ENCODE results near the gene C4B.
"Not testable (repeated sequence)": the region's sequence is repeated elsewhere in the genome, so short reads cannot be mapped to it uniquely, and the experiment has no call there.

C4B gene

GRCh38 chr6:32047855-32048766 is 33.5 kb downstream of the C4B start:
- no peak overlapping the region for H3K4me3 ChIP-seq (IDR thresholded peaks at IDR 0.05; ENCODE audit: insufficient read depth, low read depth, low read length)
- no peaks in the 10 kb centered on the region for H3K79me2 ChIP-seq (ENCODE audit: insufficient read depth, low read depth)
- no peak overlapping the region for H3K4me2 ChIP-seq
- peak; percentile 69 for TF ChIP-seq CTCF (conservative IDR thresholded peaks at IDR 0.05; ENCODE audit: low read depth, low read length)
- no peak overlapping the region for H3K27ac ChIP-seq
- H2AFZ ChIP-seq (ENCODE audit: low read depth): 0 out of 2 replicates have a peak overlapping the region, but pooled peaks have one; percentile 18
- no peaks in the 10 kb centered on the region for H3K36me3 ChIP-seq (ENCODE audit: insufficient read depth)
- no peaks in the 10 kb centered on the region for H4K20me1 ChIP-seq (ENCODE audit: insufficient read depth)
- no peaks in the 10 kb centered on the region for H3K4me1 ChIP-seq (ENCODE audit: low read depth, poor library complexity, severe bottlenecking)
- peaks cover 56% of the 10 kb centered on the region for H3K27me3 ChIP-seq (ENCODE audit: insufficient read depth, low read depth)
- no peak overlapping the region for H3K9ac ChIP-seq

GRCh38 chr6:32049149-32049548 is 34.6 kb downstream of the C4B start:
- H3K4me2 ChIP-seq; H3K79me2 ChIP-seq (ENCODE audit: insufficient read depth, low read depth); H3K4me1 ChIP-seq (ENCODE audit: low read depth, poor library complexity, severe bottlenecking); H3K4me3 ChIP-seq (IDR thresholded peaks at IDR 0.05; ENCODE audit: insufficient read depth, low read depth, low read length); H2AFZ ChIP-seq (ENCODE audit: low read depth); H3K36me3 ChIP-seq (ENCODE audit: insufficient read depth); H3K27ac ChIP-seq; H3K9ac ChIP-seq; H4K20me1 ChIP-seq (ENCODE audit: insufficient read depth): not testable (repeated sequence)
- H3K27me3 ChIP-seq (ENCODE audit: insufficient read depth, low read depth): peaks cover 58% of the 10 kb centered on the region

GRCh38 chr6:32049736-32050135 is 35.1 kb downstream of the C4B start:
- H3K27me3 ChIP-seq (ENCODE audit: insufficient read depth, low read depth): peaks cover 64% of the 10 kb centered on the region
- not testable (repeated sequence) for H3K4me2 ChIP-seq; H3K9ac ChIP-seq; H3K79me2 ChIP-seq (ENCODE audit: insufficient read depth, low read depth); H2AFZ ChIP-seq (ENCODE audit: low read depth); H3K36me3 ChIP-seq (ENCODE audit: insufficient read depth); H4K20me1 ChIP-seq (ENCODE audit: insufficient read depth); H3K27ac ChIP-seq; H3K4me1 ChIP-seq (ENCODE audit: low read depth, poor library complexity, severe bottlenecking); H3K4me3 ChIP-seq (IDR thresholded peaks at IDR 0.05; ENCODE audit: insufficient read depth, low read depth, low read length)

- no peaks in the 10 kb centered on the region for H4K20me1 ChIP-seq (ENCODE audit: insufficient read depth)
- H3K4me3 ChIP-seq (IDR thresholded peaks at IDR 0.05; ENCODE audit: insufficient read depth, low read depth, low read length): no peak overlapping the region
- H3K4me2 ChIP-seq: no peak overlapping the region
- no peak overlapping the region for H3K9ac ChIP-seq
- H3K79me2 ChIP-seq (ENCODE audit: insufficient read depth, low read depth): no peaks in the 10 kb centered on the region
- peaks cover 72% of the 10 kb centered on the region for H3K27me3 ChIP-seq (ENCODE audit: insufficient read depth, low read depth)
- no peak overlapping the region for H2AFZ ChIP-seq (ENCODE audit: low read depth)
- no peaks in the 10 kb centered on the region for H3K4me1 ChIP-seq (ENCODE audit: low read depth, poor library complexity, severe bottlenecking)
- no peak overlapping the region for H3K27ac ChIP-seq
- H3K36me3 ChIP-seq (ENCODE audit: insufficient read depth): no peaks in the 10 kb centered on the region
- no peak for TF ChIP-seq CTCF (conservative IDR thresholded peaks at IDR 0.05; ENCODE audit: low read depth, low read length)
These were observed 36.0 kb downstream of the C4B start for GRCh38 chr6:32050562-32050961.

DNA sequence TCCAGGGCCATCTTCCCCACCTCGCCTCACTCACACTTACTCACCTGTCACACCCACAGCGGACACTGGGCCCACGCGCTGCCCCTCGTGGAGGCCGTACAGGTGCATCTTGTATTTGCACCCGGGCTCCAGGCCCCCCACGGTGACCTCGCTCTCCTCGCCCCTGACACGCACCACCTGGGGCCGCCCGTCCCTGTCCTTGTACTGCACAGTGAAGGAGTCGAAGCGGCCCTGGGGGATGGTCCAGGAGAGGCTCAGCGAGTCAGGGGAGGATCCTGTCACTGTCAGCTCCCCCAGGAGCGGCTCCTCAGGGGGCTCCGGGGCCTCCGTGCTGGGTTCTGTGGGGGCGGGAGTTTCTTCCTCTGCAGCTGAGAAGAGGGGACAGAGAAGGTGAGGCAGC is 38.0 kb downstream of the C4B start:
- H3K79me2 ChIP-seq (ENCODE audit: insufficient read depth, low read depth); H3K27ac ChIP-seq; H3K4me2 ChIP-seq; H3K9ac ChIP-seq; H3K4me1 ChIP-seq (ENCODE audit: low read depth, poor library complexity, severe bottlenecking); H3K4me3 ChIP-seq (IDR thresholded peaks at IDR 0.05; ENCODE audit: insufficient read depth, low read depth, low read length); H2AFZ ChIP-seq (ENCODE audit: low read depth); H4K20me1 ChIP-seq (ENCODE audit: insufficient read depth); H3K36me3 ChIP-seq (ENCODE audit: insufficient read depth): not testable (repeated sequence)
- peaks cover 72% of the 10 kb centered on the region for H3K27me3 ChIP-seq (ENCODE audit: insufficient read depth, low read depth)

DNA sequence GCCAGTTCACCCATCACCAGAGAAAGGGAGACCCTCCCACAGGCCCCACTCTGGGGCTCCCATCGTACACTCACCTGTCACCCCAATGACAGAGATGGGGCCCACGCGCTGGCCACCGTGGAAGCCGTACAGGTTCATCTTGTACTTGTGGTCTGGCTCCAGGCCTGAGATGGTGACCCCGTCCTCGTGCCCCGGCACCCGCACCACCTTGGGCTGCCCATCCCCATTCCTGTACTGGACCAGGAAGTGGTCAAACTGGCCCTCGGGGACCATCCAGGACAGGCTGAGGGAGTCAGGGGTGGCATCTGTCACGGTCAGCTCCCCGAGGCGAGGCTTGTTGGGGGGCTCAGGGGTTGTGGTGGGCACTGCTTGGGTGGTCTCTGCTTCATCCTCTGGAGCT is 38.7 kb downstream of the C4B start:
- H3K4me3 ChIP-seq (IDR thresholded peaks at IDR 0.05; ENCODE audit: insufficient read depth, low read depth, low read length); H3K4me2 ChIP-seq; H3K9ac ChIP-seq; H2AFZ ChIP-seq (ENCODE audit: low read depth); H4K20me1 ChIP-seq (ENCODE audit: insufficient read depth); H3K79me2 ChIP-seq (ENCODE audit: insufficient read depth, low read depth); H3K36me3 ChIP-seq (ENCODE audit: insufficient read depth); H3K27ac ChIP-seq; H3K4me1 ChIP-seq (ENCODE audit: low read depth, poor library complexity, severe bottlenecking): not testable (repeated sequence)
- H3K27me3 ChIP-seq (ENCODE audit: insufficient read depth, low read depth): peaks cover 75% of the 10 kb centered on the region

DNA sequence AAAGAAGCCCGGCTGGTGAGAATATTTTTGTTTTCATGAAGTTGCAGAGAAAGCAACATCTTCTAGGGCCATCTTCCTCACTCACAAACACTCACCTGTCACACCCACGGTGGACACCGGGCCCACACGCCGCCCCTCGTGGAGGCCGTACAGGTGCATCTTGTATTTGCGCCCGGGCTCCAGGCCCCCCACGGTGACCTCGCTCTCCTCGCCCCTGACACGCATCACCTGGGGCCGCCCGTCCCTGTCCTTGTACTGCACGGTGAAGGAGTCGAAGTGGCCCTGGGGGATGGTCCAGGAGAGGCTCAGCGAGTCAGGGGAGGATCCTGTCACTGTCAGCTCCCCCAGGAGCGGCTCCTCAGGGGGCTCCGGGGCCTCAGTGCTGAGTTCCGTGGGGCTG is 41.2 kb downstream of the C4B start:
- H3K4me2 ChIP-seq; H3K36me3 ChIP-seq (ENCODE audit: insufficient read depth); H3K4me3 ChIP-seq (IDR thresholded peaks at IDR 0.05; ENCODE audit: insufficient read depth, low read depth, low read length); H3K9ac ChIP-seq; H3K27ac ChIP-seq; H3K79me2 ChIP-seq (ENCODE audit: insufficient read depth, low read depth); H3K4me1 ChIP-seq (ENCODE audit: low read depth, poor library complexity, severe bottlenecking); H2AFZ ChIP-seq (ENCODE audit: low read depth); H4K20me1 ChIP-seq (ENCODE audit: insufficient read depth): not testable (repeated sequence)
- peaks cover 81% of the 10 kb centered on the region for H3K27me3 ChIP-seq (ENCODE audit: insufficient read depth, low read depth)

All from KMS-11 (cell line).